ENCODE measurements around the gene SLX4IP. TPM values are rescaled to one million over a fixed set of nuclear protein-coding genes. Genes with fewer than 3 reads are reported as not detected.

Gene SLX4IP
- total RNA-seq, 4 donors from 2014 or later = 1.3 to 3.0 (median 1.9) TPM

GRCh38 chr20:10565191-10565921 lies 130.3 kb downstream of the SLX4IP start:
- 41 to 78% methylated on average over 4 to 6 of the region's 6 CpGs for WGBS, 2 donors (ENCODE audit: low coverage in 1 of 2)
- Histone ChIP-seq H3K4me1 (no peaks in the 10 kb centered on the region), H3K27ac (peak overlapping the region in 3 of 4 donors; percentile 39 to 64 (median 56)), H3K9me3 (no peaks in the 10 kb centered on the region), H3K27me3 (no peaks in the 10 kb centered on the region), H3K4me3 (no peak overlapping the region), H3K36me3 (no peaks in the 10 kb centered on the region)
- TF ChIP-seq POLR2A (IDR thresholded peaks at IDR 0.05) (no peak), POLR2AphosphoS5 (IDR thresholded peaks at IDR 0.05) (peak; percentile 46), CTCF (IDR thresholded peaks at IDR 0.05) (no peak), EP300 (IDR thresholded peaks at IDR 0.05) (no peak)
- ATAC-seq = peak; percentile 85

- Histone ChIP-seq H3K27me3 (no peaks in the 10 kb centered on the region), H3K4me3 (no peak overlapping the region), H3K9me3 (no peaks in the 10 kb centered on the region), H3K4me1 (no peaks in the 10 kb centered on the region), H3K36me3 (no peaks in the 10 kb centered on the region), H3K27ac (peak overlapping the region in 2 of 4 donors; percentile 56 to 64)
- 88 to 91% methylated on average over 5 to 7 of the region's 8 CpGs for WGBS, 2 donors (ENCODE audit: low coverage in 1 of 2)
- TF ChIP-seq POLR2A (IDR thresholded peaks at IDR 0.05) = no peak
- no peak for TF ChIP-seq EP300 (IDR thresholded peaks at IDR 0.05)
- TF ChIP-seq CTCF (IDR thresholded peaks at IDR 0.05) = no peak
- TF ChIP-seq POLR2AphosphoS5 (IDR thresholded peaks at IDR 0.05) = no peak
- no peak for ATAC-seq
Measured at GRCh38 chr20:10565922-10566897, 131.1 kb downstream of the SLX4IP start.

- no peaks in the 10 kb centered on the region for H3K36me3 ChIP-seq
- WGBS, 2 donors (ENCODE audit: low coverage in 1 of 2) = 86 to 94% methylated on average over 3 of the region's 3 CpGs
- TF ChIP-seq POLR2AphosphoS5 (IDR thresholded peaks at IDR 0.05) (no peak), EP300 (IDR thresholded peaks at IDR 0.05) (no peak), CTCF (IDR thresholded peaks at IDR 0.05) (no peak), POLR2A (IDR thresholded peaks at IDR 0.05) (no peak)
- no peak overlapping the region for H3K4me3 ChIP-seq
- no peak for ATAC-seq
- no peaks in the 10 kb centered on the region for H3K4me1 ChIP-seq
- H3K27me3 ChIP-seq = no peaks in the 10 kb centered on the region
- H3K9me3 ChIP-seq = no peaks in the 10 kb centered on the region
- H3K27ac ChIP-seq = no peak overlapping the region
Measured at GRCh38 chr20:10568032-10568431, 132.9 kb downstream of the SLX4IP start.

DNA sequence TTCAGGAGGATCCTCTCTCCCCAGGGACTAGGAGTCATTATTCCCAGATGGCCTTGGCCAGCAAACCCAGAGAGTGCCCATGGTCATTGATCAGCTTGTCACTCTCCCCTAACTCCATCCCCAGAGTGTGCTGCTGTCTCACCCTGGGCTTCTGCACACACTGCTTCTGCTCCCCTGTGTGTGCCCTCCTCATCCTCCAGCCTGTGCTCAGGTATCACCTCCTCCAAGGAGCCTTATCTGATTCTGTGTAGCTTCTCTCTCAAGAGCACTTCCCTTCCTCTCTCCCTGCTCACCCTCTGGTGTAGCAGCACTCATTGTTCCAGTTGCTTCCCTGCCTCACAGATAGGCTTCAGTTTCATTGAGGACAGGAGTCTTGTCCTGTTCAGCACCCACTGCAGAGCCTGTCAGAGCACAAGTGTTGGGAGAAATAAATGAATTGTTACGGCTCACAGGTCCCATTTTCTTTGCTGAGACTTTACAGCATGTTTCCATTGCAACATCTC lies 136.3 kb downstream of the SLX4IP start:
- no peak for ATAC-seq
- WGBS, 2 donors (ENCODE audit: low coverage in 1 of 2) = 86 to 100% methylated on average over 1 of the region's 1 CpG

More for the DNA sequence above, 136.3 kb downstream of the SLX4IP start:
- TF ChIP-seq POLR2AphosphoS5 (IDR thresholded peaks at IDR 0.05) (no peak), CTCF (IDR thresholded peaks at IDR 0.05) (no peak), EP300 (IDR thresholded peaks at IDR 0.05) (no peak), POLR2A (IDR thresholded peaks at IDR 0.05) (no peak)
- H3K4me1 ChIP-seq = no peaks in the 10 kb centered on the region
- H3K9me3 ChIP-seq = no peaks in the 10 kb centered on the region
- H3K27ac ChIP-seq = no peak overlapping the region
- H3K36me3 ChIP-seq = no peaks in the 10 kb centered on the region
- no peak overlapping the region for H3K4me3 ChIP-seq
- H3K27me3 ChIP-seq = no peaks in the 10 kb centered on the region

Data from gastroesophageal sphincter (tissue), 4 donors.